GM10248 (cell line): ENCODE data around the gene RTN4R.

Experiments
- CTCF ChIA-PET: fragments of 300-600 bp; sonication (Branson Sonifier 250); formaldehyde crosslinking; extraction: SDS; loops from one replicate; lab custom pipeline; 2021; ENCODE audit warnings: antibody characterized with exemption; lab: Yijun Ruan, JAX
- POLR2A ChIA-PET: fragments of 350-650 bp; sonication (Branson Sonifier 250); formaldehyde crosslinking; extraction: SDS; loops from one replicate; lab custom pipeline; 2020; ENCODE audit warnings: antibody characterized with exemption; lab: Yijun Ruan, JAX
- DNase-seq: peaks from one replicate; pipeline ENCODE4 v3.0.0; 2012; ENCODE audit errors: extremely low spot score
- CTCF ChIP-seq: IDR thresholded peaks from 2 replicates; pipeline ENCODE4 v1.5.1; 2012; ENCODE audit warnings: mild to moderate bottlenecking, low read depth; ENCODE audit errors: extremely low read depth, missing control alignments, control extremely low read depth

Gene RTN4R

GRCh38 chr22:20235389-20235991 is 32.6 kb downstream of the RTN4R start:
- DNase-seq, result no peak
- CTCF ChIA-PET, result interaction anchor here (1.1 kb wide), 1 partner anchor 10 kb away, joined by 3 read pairs; no protein-coding TSS in a partner anchor
- POLR2A ChIA-PET, result no interaction called here
- no peak for TF ChIP-seq CTCF

- ChIA-PET POLR2A (no interaction called here), CTCF (no interaction called here)
- DNase-seq, result no peak
- no peak for TF ChIP-seq CTCF
Observed at GRCh38 chr22:20234760-20235388, 33.2 kb downstream of the RTN4R start.

- no peak for DNase-seq
- POLR2A ChIA-PET, result no interaction called here
- CTCF ChIA-PET, result no interaction called here
- TF ChIP-seq CTCF, result no peak
Observed at GRCh38 chr22:20234314-20234682, 33.8 kb downstream of the RTN4R start.

GRCh38 chr22:20233351-20234313 is 34.5 kb downstream of the RTN4R start:
- POLR2A ChIA-PET, result no interaction called here
- DNase-seq, result no peak
- no peak for TF ChIP-seq CTCF

GRCh38 chr22:20232781-20233180 is 35.3 kb downstream of the RTN4R start:
- DNase-seq, result no peak
- ChIA-PET CTCF (no interaction called here), POLR2A (no interaction called here)
- TF ChIP-seq CTCF, result no peak

More at GRCh38 chr22:20233351-20234313, 34.5 kb downstream of the RTN4R start:
- CTCF ChIA-PET, result no interaction called here

- TF ChIP-seq CTCF, result no peak
- no peak for DNase-seq
- ChIA-PET POLR2A (no interaction called here), CTCF (no interaction called here)
Observed at GRCh38 chr22:20232237-20232598, 35.9 kb downstream of the RTN4R start.
